HepG2 (cell line): ENCODE measurements around the gene FUT3. TPM values are rescaled to one million over a fixed set of nuclear protein-coding genes. Genes with fewer than 3 reads are reported as not detected.

Experiments used
- BCL3 ChIP-seq: sonication (generic); formaldehyde crosslinking; IDR thresholded peaks from 2 replicates; pipeline ENCODE4 v1.5.1; 2020; ENCODE audit warnings: mild to moderate bottlenecking, missing genetic modification reagents, moderate library complexity
- GATAD1 ChIP-seq: IDR thresholded peaks from 2 replicates; pipeline ENCODE4 v1.6.1; 2016; ENCODE audit warnings: missing genetic modification reagents, missing compliant biosample characterization
- GATAD2A ChIP-seq: IDR thresholded peaks from 2 replicates; pipeline ENCODE4 v1.6.1; 2016
- GTF2F1 ChIP-seq: fragments of 150-350 bp; IDR thresholded peaks from 2 replicates; pipeline ENCODE4 v1.6.1; 2014; ENCODE audit warnings: low read length
- HCFC1 ChIP-seq: fragments of 150-350 bp; IDR thresholded peaks from 2 replicates; pipeline ENCODE4 v1.6.1; 2014; ENCODE audit warnings: low read depth, low read length
- HIVEP1 ChIP-seq: sonication (generic); formaldehyde crosslinking; IDR thresholded peaks from 2 replicates; pipeline ENCODE4 v1.4.0; 2020; ENCODE audit warnings: mild to moderate bottlenecking, missing genetic modification reagents
- KLF16 ChIP-seq, 2 experiments: sonication (generic) in 1 of 2; formaldehyde crosslinking in 1 of 2; IDR thresholded peaks; 2 replicates each; pipeline versions ENCODE4 v1.6.1 to v1.8.0; 2016 to 2023; ENCODE audit warnings: missing genetic modification reagents in 2 of 2, missing compliant biosample characterization in 1 of 2
- MIER3 ChIP-seq: IDR thresholded peaks from 2 replicates; pipeline ENCODE4 v1.6.1; 2016; ENCODE audit warnings: missing compliant biosample characterization, borderline replicate concordance
- MTA3 ChIP-seq: sonication (generic); formaldehyde crosslinking; IDR thresholded peaks from 2 replicates; pipeline ENCODE4 v1.4.0; 2020; ENCODE audit warnings: missing genetic modification reagents
- MXI1 ChIP-seq: IDR thresholded peaks from 3 replicates; pipeline ENCODE4 v1.6.1; 2012; ENCODE audit warnings: low read depth, low read length, inconsistent platforms, borderline replicate concordance
- NR2F1 ChIP-seq, 2 experiments: fragments of 450-650 bp in 1 of 2; formaldehyde crosslinking in 1 of 2; IDR thresholded peaks; 2 replicates each; pipeline versions ENCODE4 v1.5.0 to v1.6.1; 2016 to 2020; ENCODE audit warnings: mild to moderate bottlenecking in 1 of 2, missing compliant biosample characterization in 1 of 2, missing genetic modification reagents in 1 of 2, moderate library complexity in 1 of 2
- PAWR ChIP-seq: sonication (generic); formaldehyde crosslinking; IDR thresholded peaks from 2 replicates; pipeline ENCODE4 v1.4.0; 2020; ENCODE audit warnings: missing genetic modification reagents, mild to moderate bottlenecking, borderline replicate concordance
- PRDM15 ChIP-seq: sonication (generic); formaldehyde crosslinking; IDR thresholded peaks from 2 replicates; pipeline ENCODE4 v1.4.0; 2020; ENCODE audit warnings: missing genetic modification reagents
- SAFB2 ChIP-seq: sonication (generic); formaldehyde crosslinking; IDR thresholded peaks from 2 replicates; pipeline ENCODE4 v1.5.1; 2020; ENCODE audit warnings: missing genetic modification reagents, low read depth, mild to moderate bottlenecking, borderline replicate concordance
- SAP130 ChIP-seq: IDR thresholded peaks from 2 replicates; pipeline ENCODE4 v1.6.1; 2016; ENCODE audit warnings: low read depth
- THRA ChIP-seq: sonication (generic); formaldehyde crosslinking; IDR thresholded peaks from 2 replicates; pipeline ENCODE4 v1.4.0; 2020; ENCODE audit warnings: missing genetic modification reagents, borderline replicate concordance
- ZBTB33 ChIP-seq: sonication (generic); formaldehyde crosslinking; IDR thresholded peaks from 2 replicates; pipeline ENCODE4 v1.4.0; 2020; ENCODE audit warnings: missing genetic modification reagents
- ZBTB46 ChIP-seq: sonication (generic); formaldehyde crosslinking; IDR thresholded peaks from 2 replicates; pipeline ENCODE4 v1.4.0; 2020; ENCODE audit warnings: mild to moderate bottlenecking, missing genetic modification reagents, borderline replicate concordance
- ZNF20 ChIP-seq: sonication (generic); formaldehyde crosslinking; IDR thresholded peaks from 2 replicates; pipeline ENCODE4 v1.4.0; 2020; ENCODE audit warnings: mild to moderate bottlenecking, moderate library complexity, missing genetic modification reagents
- polyA plus RNA-seq, 8 experiments: library from polyadenylated mRNA; depleted of rRNA in 3 of 8; stranded (reverse) in 7 of 8; unstranded in 1 of 8; fragments of >200 nt; fragmentation: Illumina TruSeq in 4 of 8; extraction: Trizol in 4 of 8; gene quantifications; 2 replicates each; pipeline versions ENCODE4 v1.2.1 to v1.2.3, GENCODE V29; 2011 to 2016; ENCODE audit warnings: low read depth in 4 of 8, missing spikeins in 1 of 8, mixed read lengths in 1 of 8; ENCODE audit not compliant: insufficient read depth in 1 of 8
- total RNA-seq, 5 experiments: library from RNA; depleted of rRNA; stranded (reverse); fragments of >200 nt; fragmentation: Illumina TruSeq; extraction: Trizol; gene quantifications; 2 replicates each; pipeline ENCODE4 v1.2.3, GENCODE V29; 2016; ENCODE audit warnings: low read depth in 1 of 5

The FUT3 gene
- total and polyA plus RNA-seq, 2 of the 13 experiments (the other 11 are each of a cell fraction or from before 2014, with no cell fraction given): 0.53 to 1.1 TPM

- peak; percentile 63; the same call in 1 of the 2 replicates for TF ChIP-seq PRDM15 (CRISPR knock-in tag)
- peak; percentile 75 for TF ChIP-seq ZBTB33
- peak; percentile 77 for TF ChIP-seq GATAD2A (CRISPR knock-in tag)
- TF ChIP-seq THRA (CRISPR knock-in tag): peak; percentile 73; the same call in 1 of the 2 replicates
- TF ChIP-seq KLF16 (CRISPR knock-in tag; IDR thresholded peaks at IDR 0.05): peak in 1 of 2 experiments; percentile 83; a peak in 2 of 4 replicates
- no peak for TF ChIP-seq ZBTB46 (CRISPR knock-in tag)
- TF ChIP-seq PAWR (CRISPR knock-in tag): no peak
- peak; percentile 25; the same call in 1 of the 2 replicates for TF ChIP-seq SAP130 (CRISPR knock-in tag)
- no peak for TF ChIP-seq GTF2F1
- TF ChIP-seq GATAD1 (CRISPR knock-in tag): peak; percentile 49; the same call in 1 of the 2 replicates
- TF ChIP-seq ZNF20 (CRISPR knock-in tag): no peak
- no peak for TF ChIP-seq NR2F1 (CRISPR knock-in tag; IDR thresholded peaks at IDR 0.05)
- peak; percentile 55; the same call in 1 of the 2 replicates for TF ChIP-seq MIER3
- no peak for TF ChIP-seq MTA3 (CRISPR knock-in tag)
- peak; percentile 72 for TF ChIP-seq HIVEP1 (CRISPR knock-in tag)
- no peak for TF ChIP-seq HCFC1
- 0 out of 3 replicates have a peak, but pooled peaks have one; percentile 22 for TF ChIP-seq MXI1
- TF ChIP-seq SAFB2 (CRISPR knock-in tag): peak; percentile 55; the same call in 1 of the 2 replicates
- no peak for TF ChIP-seq BCL3
Observed at GRCh38 chr19:5891938-5892771, 40.9 kb upstream of the FUT3 start (continued).
